GM18508 (cell line): ENCODE measurements around the gene ZNF219.

ENCODE experiments used
- ATAC-seq: cut with Tn5 transposase; IDR thresholded peaks from one replicate; pipeline ENCODE4 v1.9.1; 2021; ENCODE audit warnings: moderate number of reproducible peaks; ENCODE audit not compliant: insufficient read depth, unreplicated experiment

ZNF219 gene

DNA sequence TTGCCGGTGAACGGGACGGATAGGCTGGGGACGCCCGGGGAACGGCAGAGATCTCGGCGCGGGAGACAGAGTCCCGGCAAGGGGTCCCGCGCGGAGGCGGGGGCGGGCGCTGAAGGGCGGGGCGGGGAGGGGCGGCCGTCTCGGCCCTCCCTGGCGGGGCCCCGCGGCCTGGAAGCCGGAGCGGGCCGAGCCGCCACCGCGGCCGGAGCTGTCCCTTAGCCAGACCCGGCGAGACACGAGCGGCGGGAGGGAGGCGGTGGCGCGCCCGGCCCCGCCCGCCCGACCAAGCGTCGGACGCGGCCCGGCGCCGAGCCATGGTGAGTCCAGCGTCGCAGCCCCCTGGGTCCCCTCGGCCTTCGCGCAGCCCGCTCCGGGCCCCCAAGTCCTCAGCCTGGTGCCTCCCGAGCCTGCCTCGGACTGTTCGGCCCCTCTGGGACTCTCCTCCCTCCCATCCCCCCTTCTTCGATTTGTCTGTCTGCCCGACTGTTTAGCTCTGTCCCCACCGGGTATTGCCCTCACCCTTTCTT, 28.3 kb downstream of the ZNF219 start, which contains the start of gene ARHGEF40:
TSS of gene ARHGEF40 (plus strand) at position 222 of the 527 bp plus-strand sequence. CDS start at position 315, 93 bp downstream.
- no peak for ATAC-seq

DNA sequence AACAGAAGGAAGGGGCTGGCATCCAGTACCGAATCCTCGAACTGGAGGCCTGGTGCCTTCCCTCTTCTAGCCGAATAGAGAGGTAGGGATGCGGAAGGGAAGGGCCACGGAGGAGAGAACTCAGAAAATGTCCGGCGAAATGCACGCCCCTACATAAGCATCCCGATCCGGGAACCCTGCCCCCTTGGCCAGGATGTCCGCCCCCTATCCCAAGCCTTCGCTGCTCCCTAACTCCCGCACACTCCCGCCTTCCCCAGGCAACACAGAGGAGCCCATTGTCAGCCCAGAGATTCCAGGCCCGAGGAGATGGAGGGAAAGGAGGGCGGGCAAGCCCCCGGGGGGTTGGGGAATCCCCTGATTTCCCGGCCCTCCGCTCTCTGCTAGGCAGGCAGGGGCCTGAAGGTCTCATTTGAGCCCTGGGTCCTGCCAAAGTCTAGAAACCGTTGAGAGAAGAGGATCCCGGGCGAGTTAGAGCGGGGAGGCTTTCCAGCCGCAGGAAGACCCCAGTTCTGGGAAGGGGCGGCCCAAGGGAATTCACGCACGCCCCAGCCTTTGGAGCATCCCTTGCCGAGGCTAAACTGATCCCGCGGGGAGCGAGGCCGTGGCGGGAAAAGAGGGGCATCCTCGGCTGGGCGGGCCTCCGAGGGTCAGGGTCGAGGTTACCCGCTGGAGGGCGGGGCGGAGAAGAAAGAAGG, 28.9 kb downstream of the ZNF219 start:
- ATAC-seq: no peak

DNA sequence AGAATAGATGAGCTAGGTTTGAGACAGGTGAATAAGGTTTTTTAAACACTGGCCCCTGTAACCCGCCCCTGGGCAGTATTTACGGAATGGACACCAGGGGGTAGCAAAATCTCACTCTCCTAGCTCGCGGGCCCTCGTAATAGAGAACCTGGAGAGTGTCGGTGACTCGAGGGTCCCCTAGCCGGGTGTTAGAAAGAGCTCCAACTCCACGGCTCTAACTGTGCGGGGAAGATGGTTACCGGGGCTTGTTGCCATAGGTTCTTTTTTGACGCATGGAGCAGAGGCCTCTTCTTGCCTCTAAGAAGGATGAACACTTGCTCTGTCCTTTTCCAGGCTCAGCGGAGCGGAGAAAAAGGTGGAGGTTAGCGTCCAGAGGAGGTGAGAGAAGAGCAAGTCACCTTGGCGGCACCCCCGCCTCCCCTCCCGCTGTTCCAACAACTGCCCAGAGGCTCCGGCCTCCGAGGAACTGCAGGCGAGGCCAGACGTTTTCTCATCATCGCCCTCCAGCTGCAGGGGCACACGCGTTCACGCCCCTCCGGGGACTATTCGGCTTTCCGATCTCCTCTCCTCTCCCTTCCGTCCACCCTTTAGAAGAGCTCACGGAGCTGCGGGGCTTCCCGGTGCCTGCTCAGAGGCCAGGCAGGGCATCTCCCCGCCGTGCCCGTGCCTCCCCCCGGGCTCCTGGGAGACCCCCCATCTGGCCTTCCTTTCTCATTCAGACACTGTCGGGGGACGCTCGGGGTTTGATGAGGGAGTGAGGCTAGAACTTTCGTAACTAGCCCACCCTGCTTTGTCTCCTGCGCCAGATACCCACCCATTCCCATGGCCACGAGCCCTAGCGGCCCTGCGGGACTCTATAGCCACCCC, 29.7 kb downstream of the ZNF219 start:
- no peak for ATAC-seq

- no peak for ATAC-seq
Measured at GRCh38 chr14:21066882-21067502, 31.5 kb downstream of the ZNF219 start.

DNA sequence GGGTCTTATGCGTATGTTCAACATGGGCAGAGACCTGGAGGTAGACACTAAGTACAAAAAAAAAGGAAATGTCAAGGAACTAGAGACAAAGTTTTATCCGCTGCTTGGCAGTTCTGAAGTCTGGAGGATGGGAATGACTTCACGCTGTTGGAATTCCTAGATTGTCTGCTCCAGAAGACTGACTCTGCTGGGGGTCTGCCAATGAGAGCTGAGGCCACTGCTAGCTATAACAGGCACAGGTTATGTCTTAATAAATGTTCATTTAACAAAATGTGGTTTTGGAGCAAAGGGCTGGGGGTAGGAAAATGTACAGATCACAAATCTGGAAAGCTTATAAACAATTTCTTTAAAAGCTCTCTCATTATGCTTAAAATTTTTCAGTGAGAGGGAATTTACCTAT, 35.0 kb downstream of the ZNF219 start:
- no peak for ATAC-seq

- no peak for ATAC-seq
Measured at GRCh38 chr14:21061347-21061668, 37.1 kb downstream of the ZNF219 start.

GRCh38 chr14:21060614-21061346, 37.7 kb downstream of the ZNF219 start:
- no peak for ATAC-seq

GRCh38 chr14:21059842-21060613, 38.4 kb downstream of the ZNF219 start:
- no peak for ATAC-seq

GRCh38 chr14:21058903-21059302, 39.6 kb downstream of the ZNF219 start:
- no peak for ATAC-seq

DNA sequence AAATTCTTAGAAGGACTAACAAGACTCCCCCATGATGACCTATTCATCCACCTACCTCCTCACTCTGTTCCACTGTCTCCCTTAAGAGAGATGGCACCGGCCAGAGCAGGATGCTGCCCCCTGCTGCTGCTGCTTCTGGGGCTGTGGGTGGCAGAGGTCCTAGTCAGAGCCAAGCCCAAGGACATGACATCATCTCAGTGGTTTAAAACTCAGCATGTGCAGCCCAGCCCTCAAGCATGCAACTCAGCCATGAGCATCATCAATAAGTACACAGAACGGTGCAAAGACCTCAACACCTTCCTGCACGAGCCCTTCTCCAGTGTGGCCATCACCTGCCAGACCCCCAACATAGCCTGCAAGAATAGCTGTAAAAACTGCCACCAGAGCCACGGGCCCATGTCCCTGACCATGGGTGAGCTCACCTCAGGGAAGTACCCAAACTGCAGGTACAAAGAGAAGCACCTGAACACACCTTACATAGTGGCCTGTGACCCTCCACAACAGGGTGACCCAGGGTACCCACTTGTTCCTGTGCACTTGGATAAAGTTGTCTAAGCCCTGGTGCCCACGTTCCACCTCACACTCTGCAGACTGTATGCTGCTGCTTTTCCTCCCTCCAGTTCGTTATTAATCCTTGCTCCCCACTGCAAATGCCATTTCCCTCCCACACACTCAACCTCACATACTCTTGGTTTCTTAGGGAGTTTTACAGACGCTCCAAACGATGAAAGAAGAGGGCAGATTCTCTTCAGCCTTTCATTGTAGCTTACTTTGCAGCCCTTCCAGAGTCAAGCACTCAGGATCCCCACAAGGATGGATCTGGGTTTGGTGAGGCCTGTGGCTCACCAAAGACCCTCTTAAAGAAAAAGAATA, 40.4 kb downstream of the ZNF219 start, which contains the start of gene RNASE8:
TSS of gene RNASE8 (plus strand) at position 20 of the 873 bp plus-strand sequence. CDS start at position 91, 71 bp downstream.
- ATAC-seq: no peak

DNA sequence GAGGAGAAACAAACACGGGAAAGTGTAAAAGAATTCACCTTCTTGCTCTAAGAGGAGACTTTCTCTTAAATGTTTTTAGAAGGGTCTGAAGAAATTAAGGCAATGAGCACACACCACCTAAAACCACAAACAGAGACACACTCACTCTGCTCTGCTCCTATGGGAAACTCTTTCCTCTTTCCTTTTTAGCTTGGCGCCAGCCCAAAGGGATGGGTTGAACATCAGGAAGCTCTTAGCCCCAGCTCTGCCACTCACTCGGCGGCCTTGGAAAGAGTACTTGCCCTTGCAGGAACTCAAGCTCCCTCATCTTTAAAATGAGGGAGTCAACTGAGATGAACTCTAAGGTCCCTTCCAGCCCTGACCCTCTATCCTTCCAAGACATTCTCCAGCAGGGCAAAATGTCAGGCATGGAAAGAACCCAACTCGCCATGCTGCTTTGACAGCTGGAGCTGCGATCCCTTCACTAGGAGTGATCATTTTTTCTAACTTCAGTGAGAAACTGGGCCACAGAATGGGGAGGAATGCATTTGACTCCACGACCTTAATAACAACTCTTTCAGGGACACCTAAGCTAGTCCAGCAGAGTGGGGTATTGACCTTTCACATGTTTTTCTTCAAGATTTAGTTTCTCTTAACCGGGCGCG, 41.8 kb downstream of the ZNF219 start:
- no peak for ATAC-seq

- no peak for ATAC-seq
Measured at GRCh38 chr14:21055432-21056117, 42.9 kb downstream of the ZNF219 start.

DNA sequence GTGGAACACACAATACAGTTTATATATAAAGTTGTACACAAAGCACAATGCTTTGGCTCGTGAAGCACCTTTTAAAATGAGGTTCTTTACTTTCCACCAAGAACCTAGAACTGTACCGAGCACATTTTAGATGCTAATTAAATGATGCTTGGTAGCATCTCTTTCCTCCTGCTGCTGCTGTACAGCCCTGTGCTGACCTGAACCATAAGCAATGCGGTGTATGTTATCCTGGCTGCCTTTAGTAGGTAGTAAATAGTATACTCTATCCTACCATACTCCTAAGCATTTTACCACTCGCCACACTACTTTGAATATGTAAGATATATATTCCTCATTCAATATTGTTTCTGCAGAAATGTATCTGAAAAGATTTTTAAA, 43.7 kb downstream of the ZNF219 start:
- ATAC-seq: no peak

DNA sequence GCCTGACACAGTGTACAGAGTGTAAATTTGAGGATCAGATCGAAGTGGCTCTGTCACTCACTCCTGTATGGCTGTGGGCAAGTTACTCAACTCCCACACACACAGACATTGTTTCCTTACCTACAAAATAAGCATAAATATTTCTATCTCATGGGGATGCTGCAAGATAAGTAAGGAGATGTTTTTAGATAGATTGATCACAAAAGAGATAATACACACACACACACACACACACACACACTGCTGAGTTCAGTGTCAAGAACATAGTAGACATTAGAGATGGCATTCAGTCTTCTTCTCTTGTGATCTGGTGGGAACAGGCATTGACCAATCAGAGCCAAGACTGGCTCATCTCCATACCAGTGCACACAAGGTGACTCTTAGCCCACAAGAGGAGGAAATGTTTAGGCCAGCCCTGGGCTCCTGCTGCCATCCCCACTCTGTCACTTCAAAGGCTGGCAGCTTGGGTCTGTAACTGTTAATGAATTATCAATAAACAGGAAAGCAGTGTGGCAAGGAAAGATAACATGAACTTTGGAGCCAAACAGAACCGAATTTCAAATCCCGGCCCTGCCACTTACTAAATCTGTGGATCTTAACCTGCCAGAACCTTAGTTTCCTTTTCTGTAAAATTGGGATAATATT, 44.2 kb downstream of the ZNF219 start:
- ATAC-seq: no peak

DNA sequence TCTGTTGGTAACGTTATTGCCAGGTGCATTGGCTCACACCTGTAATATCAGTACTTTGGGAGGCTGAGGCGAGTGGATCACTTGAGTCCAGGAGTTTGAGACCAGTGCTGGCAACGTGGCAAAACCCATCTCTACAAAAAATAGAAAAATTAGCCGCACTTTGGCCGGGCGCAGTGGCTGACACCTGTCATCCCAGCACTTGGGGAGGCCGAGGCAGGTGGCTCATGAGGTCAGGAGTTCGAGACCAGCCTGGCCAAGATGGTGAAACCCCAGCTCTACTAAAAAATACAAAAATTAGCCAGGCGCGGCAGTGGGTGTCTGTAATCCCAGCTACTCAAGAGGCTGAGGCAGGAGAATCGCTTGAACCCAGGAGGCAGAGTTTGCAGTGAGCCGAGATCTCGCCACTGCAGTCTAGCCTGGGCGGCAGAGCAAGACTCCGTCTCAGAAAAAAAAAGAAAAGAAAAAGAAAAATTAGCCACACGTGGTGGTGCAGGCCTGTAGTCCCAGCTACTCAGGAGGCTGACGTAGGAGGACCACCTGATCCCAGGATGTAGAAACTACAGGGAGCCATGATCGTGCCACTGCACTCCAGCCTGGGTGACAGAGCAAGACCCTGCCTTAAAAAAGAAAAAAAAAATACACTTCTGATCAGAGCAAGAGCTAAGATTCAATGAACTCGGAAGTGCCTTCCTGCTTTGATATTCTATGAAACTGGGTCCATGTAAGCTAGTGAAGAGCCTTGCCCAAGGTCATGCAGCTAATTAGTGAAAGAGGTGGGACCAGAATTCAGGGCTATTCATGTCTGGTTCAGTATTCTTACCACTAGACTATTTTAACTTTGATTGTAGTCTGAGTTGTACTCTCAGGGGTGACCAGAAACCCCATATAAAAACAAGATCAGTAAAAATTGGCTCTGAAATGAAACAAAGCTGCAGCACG, 45.0 kb downstream of the ZNF219 start:
- no peak for ATAC-seq

DNA sequence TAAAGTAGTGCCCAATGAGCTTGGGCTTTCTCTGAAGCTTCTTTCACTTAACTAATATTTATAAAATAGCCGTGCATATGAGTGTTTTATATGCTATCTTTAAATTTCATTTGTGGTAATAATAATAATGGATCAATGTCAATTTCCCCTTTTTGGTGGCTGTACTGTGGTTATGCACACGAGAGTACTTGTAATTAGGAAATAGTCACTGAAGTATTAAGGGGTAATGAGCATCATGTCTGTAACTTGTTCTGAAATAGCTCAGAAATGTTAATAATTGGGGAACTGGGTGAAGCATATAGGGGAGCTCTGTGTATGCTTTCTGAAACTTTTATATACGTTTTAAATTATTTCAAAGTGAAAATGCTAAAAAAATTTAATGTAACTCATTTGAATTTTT, 47.9 kb downstream of the ZNF219 start:
- ATAC-seq: no peak
